ENCODE data around the gene GALNTL6.

GALNTL6 gene

GRCh38 chr4:172220679-172221078 is 407.5 kb downstream of the GALNTL6 start:
- no peak for ATAC-seq
- no peak for DNase-seq

DNA sequence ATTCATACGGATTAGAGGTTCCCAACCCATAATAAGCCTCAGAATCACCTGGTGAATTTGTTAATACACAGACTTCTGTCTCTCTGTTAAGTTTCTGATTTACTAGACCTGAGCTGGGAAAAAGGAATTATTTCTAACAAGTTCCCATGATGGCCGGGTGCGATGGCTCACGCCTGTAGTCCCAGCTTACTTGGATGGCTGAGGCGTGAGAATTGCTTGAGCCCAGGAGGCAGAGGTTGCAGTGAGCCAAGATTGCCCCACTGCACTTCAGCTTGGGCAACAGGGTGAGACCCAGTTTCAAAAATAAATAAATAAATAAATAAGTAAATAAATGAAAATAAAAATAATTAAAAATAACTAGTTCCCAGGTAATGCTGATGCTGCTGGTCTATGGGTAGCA is 412.3 kb downstream of the GALNTL6 start:
- ATAC-seq (no peak), DNase-seq (no peak)

- DNase-seq (no peak), ATAC-seq (no peak)
These were observed 419.8 kb downstream of the GALNTL6 start for GRCh38 chr4:172232966-172233365.

DNA sequence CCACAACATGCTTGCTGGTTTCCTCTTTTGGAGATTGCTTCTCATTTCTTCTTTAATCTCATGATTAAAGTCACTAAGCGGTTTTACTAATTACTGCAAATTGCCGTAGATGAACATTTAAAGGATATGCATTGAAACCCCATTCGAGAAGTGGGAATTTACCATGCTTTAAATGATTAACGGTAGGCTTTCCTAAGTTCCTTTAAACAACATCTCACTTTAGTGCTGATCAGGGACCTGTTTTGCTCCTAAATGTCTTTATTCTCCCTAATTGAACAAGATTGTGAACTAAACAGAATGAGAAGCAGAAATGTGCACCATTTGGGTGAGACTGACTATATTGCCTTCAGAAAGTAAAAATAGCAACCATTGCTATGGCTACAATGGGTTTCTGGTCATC is 430.3 kb downstream of the GALNTL6 start:
- DNase-seq = no peak
- ATAC-seq = no peak

- ATAC-seq (no peak), DNase-seq (no peak)
These were observed 432.3 kb downstream of the GALNTL6 start for GRCh38 chr4:172245516-172245915.

DNA sequence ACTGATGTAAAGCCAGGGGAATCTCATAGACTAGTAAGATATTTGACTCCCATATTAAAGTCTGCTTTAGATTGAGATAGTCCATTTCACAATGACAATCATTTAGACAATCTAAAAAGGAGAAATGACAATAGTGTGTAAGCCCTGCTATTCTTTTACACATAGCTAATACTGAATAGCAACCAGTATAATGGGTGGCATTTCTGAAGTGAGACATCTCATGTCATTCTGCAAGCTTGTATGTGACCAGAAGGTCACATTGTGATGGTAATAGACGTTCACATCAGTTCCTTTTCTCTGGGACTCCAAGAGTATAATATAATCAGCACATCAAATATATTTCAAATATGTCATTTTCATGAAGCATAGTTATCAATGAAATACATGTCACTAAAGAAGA is 440.2 kb downstream of the GALNTL6 start:
- ATAC-seq (no peak), DNase-seq (no peak)

- no peak for ATAC-seq
- no peak for DNase-seq
These were observed 443.6 kb downstream of the GALNTL6 start for GRCh38 chr4:172256820-172257219.

GRCh38 chr4:172270397-172270796 is 457.2 kb downstream of the GALNTL6 start:
- ATAC-seq = no peak
- no peak for DNase-seq

GRCh38 chr4:172287117-172287516 is 473.9 kb downstream of the GALNTL6 start:
- DNase-seq (no peak), ATAC-seq (no peak)

GRCh38 chr4:172305698-172306097 is 492.5 kb downstream of the GALNTL6 start:
- no peak for DNase-seq
- no peak for ATAC-seq

DNA sequence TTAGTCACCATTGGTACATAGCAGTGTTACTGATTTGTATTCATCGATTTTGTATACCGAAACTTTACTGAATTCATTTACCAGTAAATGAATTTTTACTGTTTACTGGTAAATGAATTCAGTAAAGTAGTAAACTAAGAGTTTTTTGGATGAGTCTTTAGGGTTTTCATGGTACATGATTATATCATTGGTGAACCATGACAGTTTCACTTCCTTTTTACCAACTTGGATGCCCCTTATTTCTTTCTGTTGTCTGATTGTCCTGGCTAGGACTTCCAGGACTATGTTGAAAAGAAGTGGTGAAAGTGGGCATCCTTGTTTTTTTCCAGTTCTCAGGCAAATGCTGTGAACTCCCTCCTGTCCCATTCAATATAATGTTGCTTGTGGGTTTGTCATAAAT is 494.9 kb downstream of the GALNTL6 start:
- ATAC-seq = no peak

DNA sequence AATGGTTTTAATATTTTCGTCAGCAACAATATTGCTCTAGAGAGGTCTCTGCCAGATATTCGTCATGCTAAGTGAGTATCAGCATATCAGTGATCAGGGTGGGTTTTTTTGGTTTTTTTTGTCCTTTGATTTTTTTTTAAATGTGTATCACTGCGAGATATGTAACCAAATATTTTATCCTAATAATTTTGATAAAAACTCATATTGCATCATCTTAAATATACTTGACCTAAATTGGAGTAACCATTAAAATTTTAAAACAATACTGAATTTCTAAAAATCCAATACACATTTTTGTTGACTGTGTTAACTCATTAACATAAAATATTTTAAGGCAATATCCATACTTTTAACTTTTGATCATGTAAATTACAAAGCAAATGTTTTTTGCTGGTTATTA is 498.5 kb downstream of the GALNTL6 start:
- no peak for ATAC-seq

More for the DNA sequence above, 494.9 kb downstream of the GALNTL6 start:
- DNase-seq = no peak

GRCh38 chr4:172323288-172323687 is 510.1 kb downstream of the GALNTL6 start:
- DNase-seq (no peak), ATAC-seq (no peak)

More for the DNA sequence above, 498.5 kb downstream of the GALNTL6 start:
- DNase-seq = no peak

DNA sequence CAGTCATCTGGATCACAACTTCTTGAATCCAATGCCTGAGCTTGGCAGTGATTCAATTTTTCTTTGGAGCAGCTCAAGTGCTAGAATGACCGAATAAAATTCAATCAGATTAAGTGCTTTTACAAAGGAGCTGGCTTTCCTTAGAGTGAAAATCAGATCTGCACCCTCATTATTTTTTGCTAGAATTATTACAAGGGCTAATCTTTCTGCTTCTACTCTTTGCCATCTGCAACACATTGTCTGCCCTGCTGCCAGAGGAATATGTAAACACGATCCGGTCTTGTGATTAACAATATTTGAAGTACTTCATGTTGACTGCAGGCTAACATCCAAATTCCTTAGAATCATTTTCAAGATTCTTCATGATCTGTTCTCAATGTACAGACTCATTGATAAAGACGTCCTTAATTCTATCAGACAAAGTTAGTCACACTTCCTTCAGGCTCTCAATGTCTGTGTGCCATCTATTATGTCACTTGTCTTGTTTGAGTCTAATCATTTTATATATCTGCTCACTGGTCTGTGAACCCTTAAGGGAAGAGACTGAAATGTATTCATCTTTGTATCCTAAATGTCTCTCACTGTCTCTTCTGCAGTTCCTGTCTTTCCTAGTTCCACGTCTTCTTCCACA is 531.2 kb downstream of the GALNTL6 start:
- ATAC-seq (no peak), DNase-seq (no peak)

GRCh38 chr4:172348426-172348825 is 535.2 kb downstream of the GALNTL6 start:
- ATAC-seq (no peak), DNase-seq (no peak)

- no peak for DNase-seq
- no peak for ATAC-seq
These were observed 539.2 kb downstream of the GALNTL6 start for GRCh38 chr4:172352356-172352755.

DNA sequence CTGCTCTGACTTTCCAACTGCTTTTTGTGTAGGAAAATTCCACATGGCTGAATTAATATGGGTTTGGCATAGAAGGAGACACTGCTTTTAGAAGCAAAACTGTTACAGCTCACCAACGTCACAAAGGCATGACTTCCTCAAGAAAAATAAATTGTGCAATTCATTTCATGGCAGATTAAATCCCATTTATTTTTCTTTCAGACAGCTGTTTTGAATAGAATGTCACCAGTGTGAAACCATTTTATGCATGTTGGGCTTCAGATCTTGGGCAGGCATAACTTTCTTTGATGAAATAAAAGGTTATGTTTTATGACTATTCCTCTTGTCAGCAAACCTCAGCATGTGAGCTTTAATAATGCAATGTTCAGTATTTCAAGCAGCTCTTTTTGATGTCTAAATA is 542.8 kb downstream of the GALNTL6 start:
- no peak for ATAC-seq
- DNase-seq = no peak

DNA sequence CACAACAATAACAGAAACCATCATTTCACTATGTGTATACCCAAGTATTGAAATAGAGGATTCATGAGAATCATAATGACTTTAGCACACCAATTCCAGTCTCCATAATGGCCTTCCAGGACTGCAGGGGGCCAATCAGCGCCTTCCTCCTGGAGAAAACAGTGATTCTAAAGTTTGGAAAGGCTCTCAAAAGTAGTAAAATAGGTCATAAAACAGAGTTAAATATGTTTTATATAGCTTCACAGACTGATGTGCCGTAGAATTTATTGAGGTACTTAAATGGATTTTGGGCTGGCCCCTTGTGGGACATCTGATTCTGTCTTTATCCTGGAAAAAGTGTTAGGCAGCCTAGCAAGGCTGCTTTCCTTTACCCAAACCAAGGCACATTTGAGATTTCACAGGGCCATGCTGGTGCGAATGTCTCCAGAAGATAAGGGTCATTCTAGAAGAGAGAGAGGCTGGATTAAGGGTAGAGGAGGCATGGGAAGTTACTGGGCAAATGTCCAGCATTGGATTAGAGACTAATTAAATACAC is 543.9 kb downstream of the GALNTL6 start:
- no peak for ATAC-seq
- no peak for DNase-seq

GRCh38 chr4:172362569-172362968 is 549.4 kb downstream of the GALNTL6 start:
- DNase-seq (no peak), ATAC-seq (no peak)

- ATAC-seq (no peak), DNase-seq (no peak)
These were observed 556.3 kb downstream of the GALNTL6 start for GRCh38 chr4:172369471-172369959.

DNA sequence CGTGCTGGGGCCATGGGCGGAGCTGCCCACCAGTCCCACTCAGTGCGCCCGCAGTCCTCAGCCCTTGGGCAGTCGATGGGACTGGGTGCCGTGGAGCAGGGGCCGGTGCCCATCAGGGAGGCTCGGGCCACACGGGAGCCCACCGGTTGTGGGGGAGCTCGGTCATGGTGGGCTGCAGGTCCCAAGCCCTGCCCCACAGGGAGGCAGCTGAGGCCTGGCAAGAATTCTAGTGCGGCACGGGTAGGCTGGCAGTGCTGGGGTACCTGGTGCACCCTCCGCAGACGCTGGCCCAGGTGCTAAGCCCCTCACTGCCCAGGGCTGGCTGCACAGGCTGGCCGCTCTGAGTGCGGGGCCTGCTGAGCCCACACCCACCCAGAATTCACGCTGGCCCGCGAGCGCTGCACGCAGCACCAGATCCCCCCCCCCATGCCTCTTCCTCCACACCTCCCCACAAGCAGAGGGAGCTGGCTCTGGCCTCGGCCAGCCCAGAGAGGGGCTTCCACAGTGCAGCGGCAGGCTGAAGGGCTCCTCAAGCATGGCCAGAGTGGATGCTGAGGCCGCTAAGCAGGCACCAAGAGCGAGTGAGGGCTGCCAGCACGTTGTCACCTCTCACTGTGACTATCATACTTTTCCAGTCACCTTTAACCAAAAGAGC is 564.4 kb downstream of the GALNTL6 start:
- DNase-seq = no peak
- ATAC-seq = no peak

DNA sequence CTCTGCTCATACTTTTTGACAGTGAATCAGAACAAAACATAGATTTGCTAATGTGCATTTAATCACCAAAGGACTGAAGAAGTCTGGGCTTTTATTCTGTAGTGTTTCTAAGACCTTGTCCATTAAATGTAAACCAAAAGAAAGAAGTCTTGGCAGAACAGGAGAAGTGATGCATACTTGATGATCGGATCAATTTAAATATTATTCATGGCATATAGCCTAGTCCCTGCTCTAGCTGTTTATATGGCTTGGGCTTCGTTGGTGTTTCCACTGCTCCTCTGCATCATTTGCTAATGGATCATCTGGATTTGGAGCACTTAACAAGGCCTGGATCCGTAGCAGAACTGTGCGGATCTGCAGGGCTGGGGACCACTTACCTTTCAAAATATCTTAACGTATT is 566.6 kb downstream of the GALNTL6 start:
- ATAC-seq = no peak

DNA sequence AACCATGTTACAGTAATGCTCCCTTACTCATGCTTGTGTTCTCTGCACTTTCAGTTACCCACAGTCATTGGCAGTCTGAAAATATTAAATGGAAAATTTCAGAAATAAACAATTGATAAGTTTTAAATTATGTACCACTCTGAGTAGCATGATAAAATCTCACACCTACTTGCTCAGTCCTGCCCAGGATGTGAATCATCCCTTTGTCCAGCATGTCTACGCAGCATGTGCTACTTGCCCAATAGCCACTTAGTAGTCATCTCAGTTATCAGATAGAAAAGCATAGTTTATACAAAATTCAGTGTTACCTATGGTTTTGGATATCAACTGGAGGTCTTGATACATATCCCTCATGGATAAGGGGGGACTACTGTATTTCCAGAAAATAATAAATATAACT is 577.1 kb downstream of the GALNTL6 start:
- ATAC-seq (no peak), DNase-seq (no peak)

More for the DNA sequence above, 566.6 kb downstream of the GALNTL6 start:
- no peak for DNase-seq

- no peak for ATAC-seq
- no peak for DNase-seq
These were observed 579.5 kb downstream of the GALNTL6 start for GRCh38 chr4:172392741-172393140.

Data from stimulated activated naive CD8-positive, alpha-beta T cell treated with anti-CD3 and anti-CD28 coated beads, Interleukin-15, Interleukin-2, amounts not matched to agents 100 U/mL and 50 U/mL, for 24 hours (primary cell).